IPS DF 6.9 (cell line): Measurements from ENCODE around the gene ADCY1.

Experiments used
- DNase-seq: peaks from one replicate; pipeline ENCODE4 v3.0.0-alpha.2; 2013; ENCODE audit warnings: low read depth, low spot score
- H3K27ac ChIP-seq: one replicate; pipeline ENCODE4 v1.5.1; 2013; ENCODE audit warnings: low read length, control low read depth
- H3K27me3 ChIP-seq: 2 replicates; pipeline ENCODE4 v1.6.1; 2013; ENCODE audit warnings: mild to moderate bottlenecking, low read length; ENCODE audit not compliant: control insufficient read depth, insufficient read depth
- H3K36me3 ChIP-seq: 2 replicates; pipeline ENCODE4 v1.6.1; 2013; ENCODE audit warnings: low read length; ENCODE audit not compliant: control insufficient read depth, insufficient read depth
- H3K4me1 ChIP-seq: 2 replicates; pipeline ENCODE4 v1.6.1; 2013; ENCODE audit warnings: low read length; ENCODE audit not compliant: control insufficient read depth, insufficient read depth
- H3K4me3 ChIP-seq: 2 replicates; pipeline ENCODE4 v1.5.1; 2013; ENCODE audit warnings: mild to moderate bottlenecking, low read length
- H3K9me3 ChIP-seq: 2 replicates; pipeline ENCODE4 v1.6.1; 2013; ENCODE audit warnings: low read length, inconsistent platforms; ENCODE audit not compliant: control insufficient read depth, insufficient read depth
- WGBS: extraction: QIAGEN DNeasy Blood & Tissue Kit; methylation state at CpG from one replicate; pipeline ENCODE4 v1.1.7; 2013; ENCODE audit warnings: mixed read lengths, missing lambda C conversion rate; ENCODE audit not compliant: insufficient read length, insufficient coverage; 5-methylcytosine and 5-hydroxymethylcytosine counted together

Gene ADCY1

DNA sequence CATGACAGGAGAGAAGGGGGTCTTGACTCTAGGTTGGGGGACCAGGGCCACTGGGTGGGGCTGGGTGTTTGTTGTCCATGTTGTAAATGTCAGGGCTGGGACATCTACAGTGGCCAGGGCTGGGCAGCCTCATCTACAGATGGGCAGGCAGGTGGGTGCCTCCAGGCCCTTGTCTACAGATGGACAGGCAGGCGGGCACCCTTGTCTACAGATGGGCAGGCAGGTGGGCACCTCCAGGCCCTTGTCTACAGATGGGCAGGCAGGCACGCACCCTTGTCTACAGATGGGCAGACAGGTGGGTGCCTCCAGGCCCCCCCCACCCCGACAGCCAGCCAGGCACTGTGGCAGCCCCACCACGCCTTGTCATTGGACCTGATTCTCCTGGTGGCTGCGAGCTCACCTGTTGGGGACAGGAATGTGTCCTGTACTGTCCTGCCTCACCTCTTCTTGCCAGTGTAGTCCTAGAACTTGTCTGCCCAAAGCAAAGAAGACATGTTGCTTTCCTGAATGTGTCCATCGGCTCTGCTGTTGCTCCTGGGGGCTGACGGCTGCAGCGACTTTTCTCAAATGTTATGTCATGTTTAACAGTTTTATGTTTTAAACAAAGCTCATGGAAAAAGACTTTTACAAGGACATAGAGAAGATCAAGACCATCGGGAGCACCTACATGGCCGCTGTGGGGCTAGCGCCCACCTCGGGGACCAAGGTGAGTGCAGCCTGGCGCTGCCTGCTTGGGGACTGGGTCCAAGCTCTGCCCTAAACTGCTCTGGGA, 129.9 kb downstream of the ADCY1 start:
- Histone ChIP-seq H3K27me3 (no peaks in the 10 kb centered on the region), H3K36me3 (no peaks in the 10 kb centered on the region; the same call in 1 of the 2 replicates), H3K9me3 (no peaks in the 10 kb centered on the region), H3K4me1 (no peaks in the 10 kb centered on the region), H3K27ac (no peak overlapping the region), H3K4me3 (no peak overlapping the region)
- no peak for DNase-seq
- whole genome bisulfite sequencing, result no CpG with 5 or more reads among the region's 13 CpGs

DNA sequence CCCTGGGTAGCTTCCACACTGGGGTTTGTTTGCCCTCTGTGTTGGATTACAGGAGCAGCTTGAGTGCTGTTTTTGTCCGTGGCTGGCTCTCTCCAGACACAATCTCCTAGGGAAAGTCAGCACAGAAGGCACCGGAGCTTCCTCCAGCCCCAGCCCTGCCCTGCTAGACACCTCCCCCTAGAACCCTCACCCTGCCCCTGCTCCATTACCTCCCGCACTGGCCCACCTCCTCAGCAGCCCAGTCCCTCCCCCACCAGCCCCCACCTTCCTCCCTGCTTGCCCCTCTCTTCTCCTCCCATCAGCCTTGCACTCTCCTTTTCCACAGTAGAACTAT, 130.5 kb downstream of the ADCY1 start:
- Histone ChIP-seq H3K27me3 (no peaks in the 10 kb centered on the region), H3K4me1 (no peaks in the 10 kb centered on the region), H3K9me3 (no peaks in the 10 kb centered on the region), H3K27ac (no peak overlapping the region), H3K4me3 (no peak overlapping the region), H3K36me3 (no peaks in the 10 kb centered on the region; the same call in 1 of the 2 replicates)
- WGBS, result no CpG with 5 or more reads among the region's 3 CpGs
- DNase-seq, result no peak

DNA sequence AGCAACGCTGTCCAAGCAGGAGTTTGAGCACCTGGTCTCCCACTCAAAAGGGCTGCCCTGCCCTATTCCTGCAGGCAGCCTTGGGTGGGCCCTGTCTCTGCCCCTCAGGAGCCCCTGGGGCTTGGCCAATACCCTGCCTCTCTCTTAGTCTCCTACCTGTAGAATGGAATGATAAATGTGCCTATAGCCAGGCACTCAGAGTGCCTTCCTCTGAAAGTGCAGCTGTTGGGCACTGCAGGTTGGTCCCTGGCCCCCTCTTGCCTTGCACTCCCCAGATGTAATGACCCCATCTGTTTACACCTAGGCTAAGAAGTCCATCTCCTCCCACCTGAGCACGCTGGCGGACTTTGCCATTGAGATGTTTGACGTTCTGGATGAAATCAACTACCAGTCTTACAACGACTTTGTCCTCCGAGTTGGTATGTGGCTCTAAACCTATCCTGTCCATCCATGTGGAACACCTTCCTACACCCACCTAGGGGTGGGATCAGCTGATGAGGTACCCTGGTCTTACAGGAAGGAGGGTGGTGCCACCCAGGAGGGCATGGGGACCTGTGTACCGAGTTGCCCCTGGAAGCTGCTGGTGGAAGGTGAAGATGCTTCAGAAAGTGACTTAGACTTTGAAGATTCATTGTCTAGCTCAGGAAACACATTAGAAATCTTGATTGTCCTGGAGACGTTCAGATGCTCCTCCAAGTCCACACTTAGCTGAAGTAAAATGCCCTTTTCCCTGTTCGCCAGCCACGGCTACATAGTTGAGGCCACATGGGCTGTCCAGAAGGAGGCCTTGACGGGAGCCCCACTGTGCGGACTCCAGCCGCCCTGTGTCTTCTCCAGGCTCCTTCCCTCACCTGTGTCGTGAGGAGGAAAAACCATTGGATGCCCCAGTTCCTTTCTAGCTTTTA, 134.1 kb downstream of the ADCY1 start:
- WGBS, result no CpG with 5 or more reads among the region's 14 CpGs
- Histone ChIP-seq H3K9me3 (no peaks in the 10 kb centered on the region), H3K36me3 (no peaks in the 10 kb centered on the region; the same call in 1 of the 2 replicates), H3K4me3 (no peak overlapping the region), H3K27me3 (no peaks in the 10 kb centered on the region), H3K27ac (no peak overlapping the region), H3K4me1 (no peaks in the 10 kb centered on the region)
- no peak for DNase-seq

DNA sequence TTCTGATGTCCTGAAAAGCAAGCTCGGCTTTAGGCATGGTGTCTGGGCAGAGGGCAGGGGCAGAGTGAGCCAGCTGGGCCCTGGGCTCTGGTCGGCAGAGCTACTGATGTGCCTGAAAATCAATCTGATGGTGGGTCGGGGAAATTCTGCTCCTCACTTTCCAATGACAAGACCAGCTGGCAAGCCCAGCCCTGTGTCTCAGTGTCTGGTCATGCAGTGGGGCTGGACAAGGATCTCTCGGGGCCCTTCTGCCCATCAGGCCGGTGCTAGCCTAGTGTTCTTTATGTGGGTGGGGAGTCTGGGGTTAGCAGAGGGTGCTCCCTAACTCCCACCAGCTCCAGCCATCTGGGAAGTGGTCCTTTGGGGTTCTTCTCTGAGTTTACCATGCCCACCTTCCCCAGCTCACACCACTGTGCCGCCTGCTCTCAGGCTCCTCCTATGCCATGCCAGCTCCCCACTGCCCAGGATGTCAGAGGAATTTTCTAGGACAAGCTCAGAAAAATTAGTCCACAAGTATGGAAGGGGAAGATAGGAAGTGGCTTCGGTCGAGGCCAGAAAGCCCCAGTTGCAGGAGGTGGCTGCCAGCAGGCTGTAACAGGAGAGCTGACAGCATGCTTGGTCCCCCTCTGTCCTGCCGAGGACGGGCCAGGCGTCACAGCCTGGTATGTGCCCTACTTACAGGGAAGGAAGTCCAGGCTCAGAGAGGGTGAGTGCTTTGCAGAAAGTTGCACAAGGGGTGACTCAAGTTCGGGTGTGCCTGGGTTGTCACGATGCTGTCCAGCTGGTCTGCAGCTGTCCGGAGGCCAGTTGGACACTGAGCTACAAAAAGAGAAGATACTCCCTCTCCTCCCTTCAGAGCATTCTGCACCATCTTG, 135.2 kb downstream of the ADCY1 start:
- no peaks in the 10 kb centered on the region for H3K9me3 ChIP-seq
- H3K4me1 ChIP-seq, result no peaks in the 10 kb centered on the region
- no peak overlapping the region for H3K27ac ChIP-seq
- no peaks in the 10 kb centered on the region for H3K27me3 ChIP-seq
- H3K4me3 ChIP-seq, result no peak overlapping the region
- WGBS, result no CpG with 5 or more reads among the region's 14 CpGs
- no peak for DNase-seq
- H3K36me3 ChIP-seq, result no peaks in the 10 kb centered on the region; the same call in none of the 2 replicates

DNA sequence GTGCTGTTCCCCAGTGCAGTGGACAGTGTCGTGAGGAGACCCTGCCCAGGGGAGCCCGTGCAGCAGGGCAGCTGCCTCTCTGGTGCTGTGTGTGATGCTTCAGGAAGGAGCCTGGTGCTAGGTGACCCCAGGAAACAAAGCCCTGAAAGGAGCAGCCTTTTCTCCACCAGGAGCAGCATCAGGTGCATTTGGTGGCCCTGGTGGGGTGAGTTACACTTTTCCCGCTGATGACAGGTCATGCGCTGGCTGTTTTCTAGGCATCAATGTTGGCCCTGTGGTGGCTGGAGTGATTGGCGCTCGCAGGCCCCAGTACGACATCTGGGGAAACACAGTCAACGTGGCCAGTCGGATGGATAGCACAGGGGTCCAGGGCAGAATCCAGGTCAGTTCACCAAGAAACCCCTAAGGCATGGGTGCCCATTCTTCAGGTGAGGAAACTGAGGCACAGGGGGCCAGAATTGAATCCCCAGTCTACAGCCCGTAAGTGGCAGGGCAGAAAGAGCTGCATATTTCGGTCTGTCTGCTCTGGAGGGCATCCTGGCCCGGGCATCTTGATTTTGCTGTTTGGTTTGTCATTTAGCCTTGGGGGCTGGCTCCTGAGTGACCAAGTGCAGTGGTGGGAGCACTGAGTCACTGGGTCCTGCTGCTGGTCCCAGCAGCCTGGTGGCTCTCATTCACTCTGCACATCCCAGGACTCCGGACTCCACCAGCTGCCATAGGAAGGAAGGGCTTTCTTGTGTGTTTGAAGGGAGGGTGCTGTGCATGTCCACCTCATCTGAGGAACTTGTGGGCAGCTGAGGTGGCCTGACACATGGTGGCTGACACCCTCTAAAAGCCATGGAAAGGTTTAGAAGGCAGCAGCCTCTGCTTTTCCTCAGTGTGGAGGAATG, 136.3 kb downstream of the ADCY1 start:
- no peak for DNase-seq
- Histone ChIP-seq H3K4me1 (no peaks in the 10 kb centered on the region; the same call in 1 of the 2 replicates), H3K36me3 (no peaks in the 10 kb centered on the region; the same call in 1 of the 2 replicates), H3K27me3 (no peaks in the 10 kb centered on the region), H3K4me3 (no peak overlapping the region), H3K9me3 (no peaks in the 10 kb centered on the region), H3K27ac (no peak overlapping the region)
- no CpG with 5 or more reads among the region's 13 CpGs for WGBS

DNA sequence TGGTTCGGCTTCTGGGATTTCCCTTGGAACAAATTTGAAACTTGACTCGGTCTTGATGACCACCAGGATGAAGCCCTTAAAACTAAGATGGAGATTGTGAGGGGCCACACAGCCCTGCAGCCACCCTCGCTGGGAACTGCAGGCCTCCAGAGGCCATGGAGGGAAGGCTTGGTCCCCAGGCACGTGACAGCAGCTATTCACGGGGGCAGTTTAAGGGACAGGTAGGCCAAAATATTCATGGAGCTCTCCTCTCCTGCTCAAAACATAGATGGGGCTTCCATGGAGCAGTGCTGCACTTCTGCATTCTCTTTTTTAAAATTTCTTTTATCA, 137.0 kb downstream of the ADCY1 start:
- DNase-seq, result no peak
- no CpG with 5 or more reads among the region's 5 CpGs for WGBS
- no peak overlapping the region for H3K4me3 ChIP-seq
- H3K36me3 ChIP-seq, result no peaks in the 10 kb centered on the region; the same call in 1 of the 2 replicates
- no peaks in the 10 kb centered on the region for H3K27me3 ChIP-seq
- no peaks in the 10 kb centered on the region; the same call in 1 of the 2 replicates for H3K4me1 ChIP-seq
- H3K9me3 ChIP-seq, result no peaks in the 10 kb centered on the region
- H3K27ac ChIP-seq, result no peak overlapping the region

DNA sequence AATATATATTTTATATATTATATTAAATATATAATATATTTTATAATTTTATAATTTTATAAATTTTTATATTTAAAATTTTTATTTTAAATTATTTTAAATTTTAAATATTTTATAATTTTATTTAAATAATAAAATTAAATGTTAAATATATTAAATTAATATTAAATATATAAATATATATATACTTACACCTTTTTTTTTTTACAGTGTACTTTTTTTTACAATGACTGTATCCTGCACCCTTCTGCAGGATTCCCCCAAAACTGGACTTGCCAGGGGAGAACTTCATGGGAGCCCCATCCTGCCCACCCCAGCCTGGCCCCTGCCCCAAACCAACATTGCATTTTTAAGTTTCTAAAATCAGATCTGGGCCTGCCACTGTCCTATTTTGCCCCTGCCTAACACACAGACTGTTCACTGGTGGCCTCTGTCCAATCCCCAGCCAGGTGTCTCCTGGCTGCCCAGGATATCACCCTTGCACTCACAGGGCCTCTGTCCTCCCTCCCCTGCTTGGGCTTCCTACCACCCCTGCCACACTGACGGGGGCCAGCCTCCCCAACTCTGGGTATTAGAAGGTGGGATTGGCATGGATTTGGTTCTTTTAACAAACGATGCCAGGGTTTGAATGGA, 138.0 kb downstream of the ADCY1 start:
- Histone ChIP-seq H3K9me3 (no peaks in the 10 kb centered on the region), H3K36me3 (no peaks in the 10 kb centered on the region; the same call in 1 of the 2 replicates), H3K4me1 (no peaks in the 10 kb centered on the region; the same call in 1 of the 2 replicates), H3K27ac (no peak overlapping the region), H3K4me3 (no peak overlapping the region), H3K27me3 (no peaks in the 10 kb centered on the region)
- no peak for DNase-seq
- WGBS, result no CpG with 5 or more reads among the region's 2 CpGs

DNA sequence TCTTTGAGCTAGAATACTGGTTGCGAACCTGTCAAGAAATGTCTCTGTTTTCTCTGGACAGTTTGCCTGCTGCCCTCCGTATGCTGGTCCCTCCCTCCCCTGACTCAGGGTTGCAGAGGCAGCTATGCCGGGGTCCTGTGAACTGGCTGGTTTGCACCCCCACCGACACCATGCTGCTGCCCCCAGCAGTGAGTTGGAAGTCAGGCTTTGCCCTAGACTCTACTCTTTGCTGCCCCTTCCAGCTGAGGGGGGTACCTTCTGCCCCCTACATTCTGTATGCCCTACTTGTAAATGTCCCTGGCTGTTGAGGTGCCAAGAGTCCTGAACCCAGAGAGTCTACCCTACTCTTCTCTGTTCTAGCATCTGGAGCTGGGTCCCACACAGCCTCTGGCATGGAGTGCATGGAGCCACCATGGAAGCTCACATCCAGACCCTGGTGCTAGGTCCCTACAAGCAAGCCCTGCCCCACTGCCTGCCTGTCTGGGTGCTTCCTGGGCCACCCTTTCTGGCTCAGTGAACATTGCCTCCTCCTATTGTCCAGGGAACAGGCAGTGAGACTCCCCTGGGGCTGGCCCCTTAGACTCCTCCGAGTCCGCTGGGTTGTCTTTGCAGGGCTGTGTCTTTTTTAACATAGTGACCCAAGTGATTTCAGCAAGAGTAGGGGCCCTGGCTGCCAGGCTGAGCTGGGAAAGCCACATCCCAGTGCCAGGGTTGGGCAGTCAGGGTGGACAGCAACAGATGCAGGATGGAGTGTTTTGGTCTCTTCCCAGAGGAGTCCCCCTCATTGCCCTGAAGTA, 138.9 kb downstream of the ADCY1 start:
- no peak for DNase-seq
- Histone ChIP-seq H3K4me1 (no peaks in the 10 kb centered on the region; the same call in 1 of the 2 replicates), H3K4me3 (no peak overlapping the region), H3K9me3 (no peaks in the 10 kb centered on the region), H3K27ac (no peak overlapping the region), H3K27me3 (no peaks in the 10 kb centered on the region), H3K36me3 (no peaks in the 10 kb centered on the region; the same call in 1 of the 2 replicates)
- WGBS, result no CpG with 5 or more reads among the region's 6 CpGs
